HG03442 (cell line): Measurements from ENCODE around the gene GDE1.

Experiments
- ATAC-seq: cut with Tn5 transposase; IDR thresholded peaks from one replicate; pipeline ENCODE4 v1.9.1; 2021; ENCODE audit warnings: mild to moderate bottlenecking, moderate library complexity; ENCODE audit not compliant: unreplicated experiment

GDE1 gene

GRCh38 chr16:19488213-19488640 is 33.7 kb downstream of the GDE1 start:
- no peak for ATAC-seq

GRCh38 chr16:19486750-19487325 is 35.1 kb downstream of the GDE1 start:
- ATAC-seq: no peak

- no peak for ATAC-seq
Observed at GRCh38 chr16:19486051-19486450, 35.8 kb downstream of the GDE1 start.

GRCh38 chr16:19485611-19486010 is 36.3 kb downstream of the GDE1 start:
- no peak for ATAC-seq

GRCh38 chr16:19484096-19484495 is 37.8 kb downstream of the GDE1 start:
- no peak for ATAC-seq

- ATAC-seq: no peak
Observed at GRCh38 chr16:19482291-19482690, 39.6 kb downstream of the GDE1 start.

- ATAC-seq: no peak
Observed at GRCh38 chr16:19481769-19482168, 40.1 kb downstream of the GDE1 start.

- no peak for ATAC-seq
Observed at GRCh38 chr16:19481296-19481695, 40.6 kb downstream of the GDE1 start.

GRCh38 chr16:19479302-19479721 is 42.6 kb downstream of the GDE1 start:
- ATAC-seq: no peak

- ATAC-seq: no peak
Observed at GRCh38 chr16:19478505-19478904, 43.4 kb downstream of the GDE1 start.

GRCh38 chr16:19474617-19475016 is 47.3 kb downstream of the GDE1 start:
- ATAC-seq: no peak

- no peak for ATAC-seq
Observed at GRCh38 chr16:19472482-19472881, 49.4 kb downstream of the GDE1 start.

GRCh38 chr16:19468300-19468699 is 53.6 kb downstream of the GDE1 start:
- no peak for ATAC-seq

- no peak for ATAC-seq
Observed at GRCh38 chr16:19463468-19464315, 58.2 kb downstream of the GDE1 start.

GRCh38 chr16:19460397-19460796 is 61.5 kb downstream of the GDE1 start:
- no peak for ATAC-seq

- ATAC-seq: no peak
Observed at GRCh38 chr16:19458722-19459379, 63.0 kb downstream of the GDE1 start.
